H9 (cell line): ENCODE measurements around the gene SLC23A3. TPM values are rescaled to one million over a fixed set of nuclear protein-coding genes. Genes with fewer than 3 reads are reported as not detected.

Experiments used
- DNase-seq: peaks from one replicate; pipeline ENCODE4 v3.0.0-alpha.2; 2017
- H2AFZ ChIP-seq: one replicate; pipeline ENCODE4 v1.6.1; 2013; ENCODE audit warnings: mild to moderate bottlenecking, low read length, control low read depth, moderate library complexity
- H2AK5ac ChIP-seq: 2 replicates; pipeline ENCODE4 v1.6.1; 2013; ENCODE audit warnings: low read length, control low read depth, mixed read lengths; ENCODE audit not compliant: insufficient read length
- H2BK120ac ChIP-seq: one replicate; pipeline ENCODE4 v1.6.1; 2013; ENCODE audit warnings: low read depth, mild to moderate bottlenecking, low read length, control low read depth, inconsistent platforms; ENCODE audit not compliant: poor library complexity, severe bottlenecking
- H2BK12ac ChIP-seq: 2 replicates; pipeline ENCODE4 v1.6.1; 2013; ENCODE audit warnings: low read length, control low read depth, mixed read lengths, low read depth; ENCODE audit not compliant: insufficient read length
- H2BK15ac ChIP-seq: 2 replicates; pipeline ENCODE4 v1.6.1; 2013; ENCODE audit warnings: low read depth, low read length, control low read depth
- H2BK20ac ChIP-seq: one replicate; pipeline ENCODE4 v1.6.1; 2013; ENCODE audit warnings: low read depth, mild to moderate bottlenecking, low read length, control low read depth, inconsistent platforms; ENCODE audit not compliant: poor library complexity, severe bottlenecking
- H2BK5ac ChIP-seq: 2 replicates; pipeline ENCODE4 v1.6.1; 2013; ENCODE audit warnings: low read length, control low read depth, mixed read lengths; ENCODE audit not compliant: insufficient read length
- H3K14ac ChIP-seq: 2 replicates; pipeline ENCODE4 v1.6.1; 2013; ENCODE audit warnings: low read length, control low read depth; ENCODE audit not compliant: insufficient read depth
- H3K18ac ChIP-seq: 2 replicates; pipeline ENCODE4 v1.6.1; 2013; ENCODE audit warnings: low read depth, mild to moderate bottlenecking, mixed read lengths, low read length, control low read depth; ENCODE audit not compliant: insufficient read length
- H3K23ac ChIP-seq: 2 replicates; pipeline ENCODE4 v1.6.1; 2013; ENCODE audit warnings: low read length, control low read depth, mixed read lengths, low read depth; ENCODE audit not compliant: insufficient read length
- H3K23me2 ChIP-seq: 2 replicates; pipeline ENCODE4 v1.6.1; 2013; ENCODE audit warnings: low read depth, mild to moderate bottlenecking, mixed read lengths, low read length, control low read depth; ENCODE audit not compliant: insufficient read length, poor library complexity, severe bottlenecking
- H3K27ac ChIP-seq: 2 replicates; pipeline ENCODE4 v1.5.1; 2013; ENCODE audit warnings: low read length, control low read depth, mixed read lengths, low read depth; ENCODE audit not compliant: insufficient read length
- H3K27me3 ChIP-seq: 2 replicates; pipeline ENCODE4 v1.6.1; 2013; ENCODE audit warnings: low read length, control low read depth, inconsistent platforms; ENCODE audit not compliant: insufficient read depth
- H3K4ac ChIP-seq: 2 replicates; pipeline ENCODE4 v1.6.1; 2013; ENCODE audit warnings: low read depth, mild to moderate bottlenecking, control low read depth, inconsistent platforms, low read length, moderate library complexity
- H3K4me1 ChIP-seq: 2 replicates; pipeline ENCODE4 v1.6.1; 2013; ENCODE audit warnings: low read length, control low read depth, inconsistent platforms; ENCODE audit not compliant: insufficient read depth
- H3K4me2 ChIP-seq: 2 replicates; pipeline ENCODE4 v1.6.1; 2013; ENCODE audit warnings: low read length, control low read depth, mixed read lengths; ENCODE audit not compliant: insufficient read length, insufficient read depth
- H3K56ac ChIP-seq: 2 replicates; pipeline ENCODE4 v1.6.1; 2013; ENCODE audit warnings: low read depth, mild to moderate bottlenecking, mixed read lengths, low read length, control low read depth; ENCODE audit not compliant: insufficient read length
- H3K79me1 ChIP-seq: 2 replicates; pipeline ENCODE4 v1.6.1; 2013; ENCODE audit warnings: low read depth, mild to moderate bottlenecking, moderate library complexity, low read length, control low read depth, inconsistent platforms; ENCODE audit not compliant: insufficient read depth, poor library complexity, severe bottlenecking
- H3K79me2 ChIP-seq: 2 replicates; pipeline ENCODE4 v1.6.1; 2013; ENCODE audit warnings: low read length, control low read depth, inconsistent platforms; ENCODE audit not compliant: insufficient read depth
- H3K9ac ChIP-seq: 2 replicates; pipeline ENCODE4 v1.6.1; 2013; ENCODE audit warnings: low read length, control low read depth, mixed read lengths; ENCODE audit not compliant: insufficient read length; ENCODE audit errors: extremely low read depth
- H3K9me3 ChIP-seq: one replicate; pipeline ENCODE4 v1.6.1; 2013; ENCODE audit warnings: low read depth, low read length, inconsistent platforms; ENCODE audit not compliant: control insufficient read depth
- H3T11ph ChIP-seq: one replicate; pipeline ENCODE4 v1.6.1; 2013; ENCODE audit warnings: mild to moderate bottlenecking, low read length, control low read depth, inconsistent platforms
- H4K20me1 ChIP-seq: one replicate; pipeline ENCODE4 v1.6.1; 2013; ENCODE audit not compliant: control insufficient read depth, insufficient read length, insufficient read depth
- H4K5ac ChIP-seq: 2 replicates; pipeline ENCODE4 v1.6.1; 2013; ENCODE audit warnings: low read depth, mild to moderate bottlenecking, mixed read lengths, low read length, control low read depth; ENCODE audit not compliant: insufficient read length
- H4K8ac ChIP-seq: replicated peaks from 2 replicates; pipeline ENCODE4 v1.6.1; 2013; ENCODE audit warnings: low read length, control low read depth, mixed read lengths, low read depth; ENCODE audit not compliant: insufficient read length
- H4K91ac ChIP-seq: 2 replicates; pipeline ENCODE4 v1.6.1; 2013; ENCODE audit warnings: low read depth, mild to moderate bottlenecking, moderate library complexity, mixed read lengths, low read length, control low read depth; ENCODE audit not compliant: insufficient read length
- H3K27ac Mint-ChIP-seq, 3 experiments: 2 replicates in 2 of 3; 3 replicates in 1 of 3; pipeline ENCODE4 v1.8.0; 2020 to 2021; ENCODE audit warnings: mixed read lengths in 3 of 3, mild to moderate bottlenecking in 1 of 3, moderate library complexity in 1 of 3
- H3K27me3 Mint-ChIP-seq: 2 replicates; pipeline ENCODE4 v1.8.0; 2021; ENCODE audit warnings: low read depth, mild to moderate bottlenecking, moderate library complexity, mixed read lengths
- H3K36me3 Mint-ChIP-seq, 3 experiments: 2 replicates in 2 of 3; 3 replicates in 1 of 3; pipeline ENCODE4 v1.8.0; 2020 to 2021; ENCODE audit warnings: low read depth in 3 of 3, mixed read lengths in 3 of 3; ENCODE audit not compliant: insufficient read depth in 1 of 3
- H3K4me1 Mint-ChIP-seq, 2 experiments: 2 replicates each; pipeline ENCODE4 v1.8.0; 2020; ENCODE audit warnings: mixed read lengths in 2 of 2
- H3K4me3 Mint-ChIP-seq, 2 experiments: 2 replicates in 1 of 2; 3 replicates in 1 of 2; pipeline ENCODE4 v1.8.0; 2020 to 2021; ENCODE audit warnings: mild to moderate bottlenecking in 2 of 2, mixed read lengths in 2 of 2, moderate library complexity in 1 of 2
- H3K9me3 Mint-ChIP-seq, 2 experiments: 2 replicates in 1 of 2; 3 replicates in 1 of 2; pipeline ENCODE4 v1.8.0; 2020; ENCODE audit warnings: mild to moderate bottlenecking in 2 of 2, mixed read lengths in 2 of 2, moderate library complexity in 1 of 2
- WGBS: extraction: QIAGEN DNeasy Blood & Tissue Kit; methylation state at CpG from one replicate; pipeline ENCODE4 v1.1.7; 2013; ENCODE audit warnings: missing lambda C conversion rate, low lambda C conversion rate, mixed read lengths; ENCODE audit not compliant: insufficient read length; ENCODE audit errors: extremely low coverage; 5-methylcytosine and 5-hydroxymethylcytosine counted together
- total RNA-seq: library from RNA; stranded (reverse); gene quantifications from 2 replicates; pipeline ENCODE4 v1.2.1, GENCODE V29; 2021
- TF ChIP-seq, protein P1 (sequence below): fragments of 200-600 bp; sonication (generic); conservative IDR thresholded peaks from 3 replicates; pipeline ENCODE4 v1.8.0; 2021; ENCODE audit warnings: antibody characterized with exemption, mild to moderate bottlenecking

SLC23A3 gene
- total RNA-seq, 1 experiment from 2014 or later: 1.2 TPM

DNA sequence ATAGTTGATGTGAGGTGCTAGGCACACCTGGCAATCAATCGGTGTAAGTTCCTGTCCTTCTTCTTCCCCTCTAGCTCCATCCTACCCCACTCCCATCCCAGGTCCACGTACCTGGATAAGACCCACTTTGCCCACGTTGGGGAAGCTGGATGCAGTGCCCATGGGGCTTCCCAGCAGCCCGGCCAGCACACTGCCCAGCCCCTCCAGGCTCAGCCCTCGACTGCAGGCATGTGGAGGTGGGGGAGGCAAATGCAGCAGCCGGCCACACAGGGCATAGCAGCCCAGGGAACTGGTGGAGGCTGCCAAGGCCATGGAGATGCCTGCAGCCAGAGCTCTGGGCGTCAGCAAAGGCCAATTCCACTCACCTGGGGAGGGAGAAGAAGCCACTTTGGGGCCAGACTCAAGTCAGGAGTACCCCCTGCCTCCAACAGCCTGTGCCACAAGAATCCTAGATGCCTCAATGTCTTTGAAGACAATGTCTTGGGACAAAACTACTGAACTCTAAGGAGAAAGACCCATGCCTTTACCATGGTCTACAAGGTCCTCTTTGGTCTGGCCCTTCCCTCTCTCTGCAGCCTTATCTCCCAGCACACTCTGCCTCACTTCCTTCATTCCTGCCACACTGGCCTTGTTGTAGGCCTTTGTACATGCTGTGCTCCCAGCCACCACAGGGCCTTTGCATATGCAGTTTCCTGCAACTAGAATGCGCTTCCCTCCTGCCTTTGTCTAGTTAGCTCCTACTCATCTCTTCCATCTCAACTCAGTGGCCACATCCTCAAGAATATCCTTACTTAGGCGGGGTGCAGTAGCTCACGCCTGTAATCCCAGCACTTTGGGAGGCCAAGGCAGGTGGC is 4.5 kb downstream of the SLC23A3 start:
- no peaks in the 10 kb centered on the region for H4K20me1 ChIP-seq
- Mint-ChIP-seq H3K4me1 (peaks cover 6 to 7% of the 10 kb centered on the region in 2 experiments), H3K4me3 (no peak overlapping the region), H3K27ac (no peak overlapping the region), H3K36me3 (no peaks in the 10 kb centered on the region), H3K27me3 (peaks cover 18% of the 10 kb centered on the region), H3K9me3 (no peaks in the 10 kb centered on the region)
- no peak overlapping the region for H3K14ac ChIP-seq
- no peak overlapping the region for H4K91ac ChIP-seq
- H3K27me3 ChIP-seq: no peaks in the 10 kb centered on the region; the same call in 1 of the 2 replicates
- H3K4me1 ChIP-seq: no peaks in the 10 kb centered on the region
- H2BK120ac ChIP-seq: no peak overlapping the region
- H3K79me2 ChIP-seq: no peaks in the 10 kb centered on the region
- H3K9me3 ChIP-seq: no peaks in the 10 kb centered on the region
- H2BK5ac ChIP-seq: no peak overlapping the region
- no CpG with 5 or more reads among the region's 10 CpGs for WGBS
- H3K4ac ChIP-seq: no peak overlapping the region
- H3K79me1 ChIP-seq: no peaks in the 10 kb centered on the region
- no peak overlapping the region for H2AK5ac ChIP-seq
- no peak overlapping the region for H3T11ph ChIP-seq
- no peak overlapping the region for H3K18ac ChIP-seq
- no peak overlapping the region for H4K8ac ChIP-seq
- no peak overlapping the region for H3K56ac ChIP-seq
- no peak overlapping the region for H3K4me2 ChIP-seq
- no peak overlapping the region for H3K27ac ChIP-seq
- H4K5ac ChIP-seq: no peak overlapping the region
- no peaks in the 10 kb centered on the region for H3K23me2 ChIP-seq
- H2BK15ac ChIP-seq: no peak overlapping the region
- DNase-seq: no peak
- no peak overlapping the region for H2AFZ ChIP-seq
- H3K23ac ChIP-seq: no peak overlapping the region
- no peak overlapping the region for H2BK12ac ChIP-seq
- no peak overlapping the region for H3K9ac ChIP-seq
- no peak overlapping the region for H2BK20ac ChIP-seq
- TF ChIP-seq, protein P1, sequence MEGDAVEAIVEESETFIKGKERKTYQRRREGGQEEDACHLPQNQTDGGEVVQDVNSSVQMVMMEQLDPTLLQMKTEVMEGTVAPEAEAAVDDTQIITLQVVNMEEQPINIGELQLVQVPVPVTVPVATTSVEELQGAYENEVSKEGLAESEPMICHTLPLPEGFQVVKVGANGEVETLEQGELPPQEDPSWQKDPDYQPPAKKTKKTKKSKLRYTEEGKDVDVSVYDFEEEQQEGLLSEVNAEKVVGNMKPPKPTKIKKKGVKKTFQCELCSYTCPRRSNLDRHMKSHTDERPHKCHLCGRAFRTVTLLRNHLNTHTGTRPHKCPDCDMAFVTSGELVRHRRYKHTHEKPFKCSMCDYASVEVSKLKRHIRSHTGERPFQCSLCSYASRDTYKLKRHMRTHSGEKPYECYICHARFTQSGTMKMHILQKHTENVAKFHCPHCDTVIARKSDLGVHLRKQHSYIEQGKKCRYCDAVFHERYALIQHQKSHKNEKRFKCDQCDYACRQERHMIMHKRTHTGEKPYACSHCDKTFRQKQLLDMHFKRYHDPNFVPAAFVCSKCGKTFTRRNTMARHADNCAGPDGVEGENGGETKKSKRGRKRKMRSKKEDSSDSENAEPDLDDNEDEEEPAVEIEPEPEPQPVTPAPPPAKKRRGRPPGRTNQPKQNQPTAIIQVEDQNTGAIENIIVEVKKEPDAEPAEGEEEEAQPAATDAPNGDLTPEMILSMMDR: no peak
